Measurements from ENCODE around the gene KRTAP12-3.

- TF ChIP-seq CTCF (IDR thresholded peaks at IDR 0.05) (no peak), POLR2A (IDR thresholded peaks at IDR 0.05) (no peak)
These were observed 17.0 kb upstream of the KRTAP12-3 start for GRCh38 chr21:44640761-44641160.

Data from heart left ventricle (tissue), 13 donors.